GM21786 (cell line): ENCODE data around the gene VPS25.
A peak's percentile ranks its signal among the peaks of the same experiment; 100 is the strongest.

Experiments
- ATAC-seq: cut with Tn5 transposase; IDR thresholded peaks from one replicate; pipeline ENCODE4 v1.9.1; 2021; ENCODE audit not compliant: unreplicated experiment

The VPS25 gene

GRCh38 chr17:42795061-42795460, 21.8 kb downstream of the VPS25 start:
- ATAC-seq, result no peak

DNA sequence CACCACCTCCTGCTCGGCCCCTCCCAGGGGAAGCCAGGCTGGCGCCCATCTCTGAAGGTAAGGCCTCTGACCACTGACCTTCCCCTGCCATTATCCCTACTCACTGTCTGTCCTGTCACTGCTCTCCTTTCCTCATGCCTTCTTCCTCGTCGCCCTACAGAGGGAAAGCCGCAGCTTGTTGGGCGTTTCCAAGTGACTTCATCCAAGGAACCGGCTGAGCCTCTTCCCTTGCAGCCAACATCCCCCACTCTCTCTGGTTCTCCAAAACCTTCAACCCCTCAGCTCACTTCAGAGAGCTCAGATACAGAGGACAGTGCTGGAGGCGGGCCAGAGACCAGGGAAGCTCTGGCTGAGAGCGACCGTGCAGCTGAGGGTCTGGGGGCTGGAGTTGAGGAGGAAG, 22.2 kb downstream of the VPS25 start:
- ATAC-seq, result no peak

DNA sequence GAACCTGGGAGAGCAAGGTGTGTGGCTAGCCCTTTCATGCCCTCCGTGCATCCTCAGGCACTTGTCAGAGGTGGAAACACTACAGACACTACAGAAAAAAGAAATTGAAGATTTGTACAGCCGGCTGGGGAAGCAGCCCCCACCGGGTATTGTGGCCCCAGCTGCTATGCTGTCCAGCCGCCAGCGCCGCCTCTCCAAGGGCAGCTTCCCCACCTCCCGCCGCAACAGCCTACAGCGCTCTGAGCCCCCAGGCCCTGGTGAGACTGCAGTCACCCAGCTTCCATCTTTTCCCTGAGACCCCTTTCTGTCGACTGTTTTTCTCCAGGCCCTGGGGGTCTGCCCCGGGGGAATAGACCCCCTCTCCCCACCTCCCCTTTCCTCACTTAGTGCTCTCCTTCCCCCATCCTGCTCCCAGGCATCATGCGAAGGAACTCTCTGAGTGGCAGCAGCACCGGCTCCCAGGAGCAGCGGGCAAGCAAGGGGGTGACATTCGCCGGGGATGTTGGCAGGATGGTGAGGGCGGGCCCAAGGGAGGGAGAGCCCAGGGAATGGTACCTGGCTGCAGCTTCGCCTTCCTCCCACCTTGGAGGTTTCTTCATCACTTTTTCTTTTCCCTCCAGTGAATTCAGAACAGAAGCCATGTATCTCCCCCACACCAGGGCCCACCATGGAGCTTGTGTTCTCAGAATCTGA, 23.0 kb downstream of the VPS25 start:
- no peak for ATAC-seq

DNA sequence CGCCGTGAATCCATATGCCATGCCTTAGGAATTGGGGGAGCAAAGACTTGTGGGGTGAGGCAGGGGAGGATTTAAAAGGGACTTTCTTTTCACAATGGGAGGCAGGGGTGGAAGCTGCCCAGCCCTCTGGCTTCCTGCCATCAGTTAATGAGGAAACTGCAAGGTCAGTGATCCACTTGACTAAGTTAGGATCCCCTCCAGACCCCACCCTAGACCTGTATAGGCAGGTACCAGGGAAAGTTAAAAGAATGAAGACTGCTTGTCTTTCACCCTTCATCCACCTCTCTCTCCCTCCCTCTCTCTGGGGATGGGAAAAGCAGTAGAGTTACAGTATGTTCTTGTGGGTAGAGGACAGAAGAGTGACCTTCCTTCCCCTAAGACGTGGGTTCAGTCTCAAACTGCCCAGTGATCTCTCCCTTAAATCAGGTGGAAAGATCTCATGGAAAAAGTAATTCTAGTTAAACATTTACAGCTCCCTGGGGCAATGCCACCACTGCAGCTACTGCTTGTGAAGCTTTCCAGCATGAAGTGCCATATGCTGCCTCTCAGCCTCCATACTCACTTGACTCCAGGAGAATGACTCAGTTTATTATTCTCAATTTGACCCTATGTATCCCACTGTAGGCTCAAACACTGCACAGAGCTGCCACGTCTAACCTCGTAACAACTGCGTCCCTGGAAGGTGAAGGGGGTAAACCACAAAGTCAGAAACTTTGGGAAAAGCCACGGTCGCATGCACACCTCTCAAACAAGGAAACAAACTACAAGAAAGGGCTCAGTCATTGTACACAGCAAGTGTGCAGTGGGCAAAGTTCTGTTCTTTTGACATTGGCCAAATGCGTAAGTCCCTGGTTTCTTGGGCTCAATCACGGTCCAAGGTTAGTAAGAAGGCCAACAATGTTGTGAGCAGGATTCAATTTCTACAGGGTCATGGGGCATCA, 24.1 kb downstream of the VPS25 start:
- no peak for ATAC-seq

DNA sequence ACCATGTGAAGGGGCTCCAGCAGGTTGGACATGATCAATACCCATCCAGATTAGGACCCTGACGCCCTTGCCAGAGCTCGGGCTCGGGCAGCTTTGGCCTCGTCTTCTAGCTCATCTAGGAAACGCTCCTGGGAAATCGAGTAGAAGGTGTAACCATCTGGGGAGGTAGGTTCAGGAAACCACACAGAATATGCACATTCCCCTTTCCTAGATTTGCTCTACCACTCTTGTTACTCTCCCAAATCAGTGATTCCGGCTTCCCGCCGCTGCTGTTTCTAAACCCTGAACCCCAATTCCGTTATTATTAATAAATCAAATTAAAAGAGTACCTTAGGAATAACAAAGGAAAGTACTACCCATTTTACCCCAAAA, 24.7 kb downstream of the VPS25 start:
- no peak for ATAC-seq

GRCh38 chr17:42798383-42799380, 25.4 kb downstream of the VPS25 start, which contains the start of the genes CNTD1 and COA3:
Gene CNTD1 (plus strand): TSS chr17:42798861. CDS start chr17:42799068, 207 bp downstream.
Gene COA3 (minus strand): TSS chr17:42798704. CDS start chr17:42798681, 23 bp downstream.
- ATAC-seq, result peak; percentile 71

DNA sequence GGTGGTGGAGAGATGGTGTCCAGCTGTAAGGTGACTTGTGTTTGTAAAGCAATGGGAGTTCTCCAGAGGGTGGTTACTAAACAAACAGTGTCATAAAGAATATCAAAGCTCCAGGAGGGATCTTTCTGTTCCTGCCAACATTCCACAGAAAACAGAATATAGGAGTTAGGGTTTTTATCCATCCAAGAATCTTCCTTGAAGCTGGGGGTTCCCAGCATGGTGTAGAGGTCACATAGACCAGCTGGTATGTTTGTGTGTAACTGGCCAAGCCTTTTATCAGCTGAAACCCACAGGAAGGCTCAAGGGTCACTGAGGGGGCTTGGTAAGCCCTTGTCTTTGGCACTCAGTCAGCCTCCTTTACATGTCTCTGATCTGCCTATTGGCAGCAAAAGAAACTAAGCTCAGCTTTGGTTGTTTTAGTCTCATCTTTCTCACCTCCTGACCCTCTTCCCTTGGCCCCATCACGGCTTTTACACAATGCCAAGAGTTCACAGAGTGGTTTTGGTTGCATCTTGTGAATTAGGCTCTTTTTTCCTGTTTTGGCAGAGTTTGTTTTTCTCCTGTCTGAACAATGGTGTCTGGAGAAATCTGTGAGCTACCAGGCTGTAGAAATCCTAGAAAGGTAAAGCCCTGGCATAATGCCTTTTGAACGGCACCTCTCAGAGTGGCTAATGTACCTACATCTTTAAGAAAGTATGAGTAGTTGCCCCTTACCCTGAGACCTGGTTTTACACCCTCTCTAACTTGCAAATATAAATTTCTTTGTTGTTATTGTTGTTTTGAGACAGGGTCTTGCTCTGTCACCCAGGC, 30.0 kb downstream of the VPS25 start:
- ATAC-seq, result no peak

DNA sequence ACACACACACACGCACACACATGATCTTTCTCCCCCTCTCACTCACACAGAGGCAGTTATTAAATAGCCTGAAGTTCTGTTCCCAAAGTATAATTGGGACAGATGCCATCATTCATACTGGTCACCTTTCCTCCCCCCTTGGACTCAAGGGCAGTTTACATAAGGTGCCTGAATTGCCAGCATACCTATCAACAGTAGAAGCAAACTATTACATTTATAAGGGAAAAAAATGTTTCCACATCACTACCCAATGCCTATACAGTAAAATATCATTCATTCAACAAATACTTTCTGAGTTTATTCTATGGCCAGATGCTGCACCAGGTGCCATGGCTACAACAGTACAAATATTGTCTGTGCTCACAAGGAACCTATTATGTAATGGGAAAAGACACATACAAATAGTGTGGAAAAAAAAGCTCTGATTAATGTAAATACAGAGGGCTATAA, 31.7 kb downstream of the VPS25 start:
- no peak for ATAC-seq

DNA sequence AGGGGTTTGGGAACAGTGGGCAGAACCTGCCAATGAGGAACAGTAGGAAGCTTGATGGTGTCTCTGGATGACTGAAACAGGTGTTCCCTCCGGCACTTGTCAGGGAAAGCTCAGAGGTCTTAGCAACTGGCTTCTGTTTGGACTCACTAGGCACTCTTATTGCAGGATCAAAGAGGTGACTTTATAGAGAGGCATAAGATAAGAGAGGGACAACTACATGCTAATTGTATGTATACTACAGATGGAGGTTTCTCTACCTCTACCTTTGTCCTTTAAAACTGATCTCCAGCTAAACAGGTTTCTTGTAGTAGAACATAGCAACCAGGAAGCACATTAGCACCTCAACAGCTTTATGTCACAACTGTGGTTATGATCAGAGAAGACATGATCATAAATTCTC, 33.0 kb downstream of the VPS25 start:
- no peak for ATAC-seq

DNA sequence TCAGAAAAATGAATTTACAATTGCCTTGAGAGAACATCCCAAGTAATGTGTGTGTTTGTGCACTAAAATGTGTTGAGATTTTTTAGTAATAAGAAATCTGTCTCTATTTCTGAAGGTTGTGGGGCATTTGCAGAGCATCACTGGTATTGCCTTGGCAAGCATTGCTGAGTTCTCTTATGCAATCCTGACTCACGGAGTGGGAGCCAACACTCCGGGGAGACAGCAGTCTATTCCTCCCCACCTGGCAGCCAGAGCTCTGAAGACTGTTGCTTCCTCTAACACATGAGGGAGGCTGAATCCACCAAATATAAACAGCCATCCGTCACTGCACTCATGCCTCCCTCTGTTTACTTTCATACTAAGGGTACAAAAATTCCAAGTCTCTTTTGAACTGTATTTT, 36.0 kb downstream of the VPS25 start:
- no peak for ATAC-seq

DNA sequence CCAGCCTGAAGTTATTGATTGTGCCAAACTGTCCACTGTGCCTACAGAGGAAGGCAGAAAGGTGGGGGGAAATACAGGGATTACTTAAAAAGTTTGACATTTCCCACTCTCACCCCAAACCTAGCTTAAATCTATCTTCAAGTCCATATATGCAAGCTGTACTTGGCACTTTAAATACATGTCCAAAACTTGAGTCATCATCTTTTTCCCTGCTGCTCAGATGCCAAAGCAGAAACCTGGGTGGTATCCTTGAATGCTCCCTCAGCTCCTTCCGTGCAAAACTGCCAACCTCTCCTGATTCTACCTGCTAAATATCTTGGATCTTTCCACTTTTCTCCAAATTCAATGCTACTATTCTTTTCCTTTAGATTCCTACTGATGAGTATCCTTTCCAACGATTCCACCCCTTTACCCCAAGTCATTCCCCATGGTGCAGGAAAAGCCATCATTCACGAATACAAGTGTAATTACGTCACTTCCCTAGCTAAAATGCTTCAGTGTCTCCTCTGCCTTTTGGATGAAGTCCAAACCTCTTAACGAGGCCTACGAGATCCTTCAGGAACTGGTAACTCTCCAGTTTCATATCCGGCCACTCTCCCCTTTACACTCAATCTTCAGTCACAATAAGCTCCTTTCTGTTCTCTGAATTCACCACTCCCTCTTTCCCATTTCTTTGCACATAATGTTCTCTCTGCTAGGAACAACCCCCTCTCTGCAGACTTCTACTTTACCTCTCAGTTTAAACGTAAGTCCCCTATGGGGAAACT, 41.6 kb downstream of the VPS25 start:
- no peak for ATAC-seq

GRCh38 chr17:42817866-42818265, 44.6 kb downstream of the VPS25 start:
- no peak for ATAC-seq

DNA sequence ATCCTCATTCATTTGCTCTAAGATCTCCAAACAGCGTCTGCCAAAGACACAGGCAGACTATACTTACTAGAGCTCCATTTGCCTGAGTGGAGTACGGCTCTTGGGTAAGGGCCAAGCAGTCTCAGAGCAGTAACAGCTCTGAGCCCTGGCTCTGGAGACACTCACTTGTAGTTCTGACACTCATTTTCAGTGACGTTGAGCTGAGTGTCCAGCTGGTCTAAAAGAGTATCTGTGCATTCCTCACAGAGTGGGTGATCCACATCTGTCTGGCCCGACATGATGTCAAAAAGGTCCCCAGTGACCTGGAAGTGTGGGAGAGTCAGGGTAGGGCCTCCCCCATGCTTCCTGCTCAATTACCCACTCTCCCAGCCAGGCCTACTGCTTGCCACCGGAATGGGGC, 45.1 kb downstream of the VPS25 start:
- ATAC-seq, result no peak

GRCh38 chr17:42819939-42820535, 46.8 kb downstream of the VPS25 start:
- no peak for ATAC-seq

- no peak for ATAC-seq
Measured at GRCh38 chr17:42821176-42821575, 47.9 kb downstream of the VPS25 start.

DNA sequence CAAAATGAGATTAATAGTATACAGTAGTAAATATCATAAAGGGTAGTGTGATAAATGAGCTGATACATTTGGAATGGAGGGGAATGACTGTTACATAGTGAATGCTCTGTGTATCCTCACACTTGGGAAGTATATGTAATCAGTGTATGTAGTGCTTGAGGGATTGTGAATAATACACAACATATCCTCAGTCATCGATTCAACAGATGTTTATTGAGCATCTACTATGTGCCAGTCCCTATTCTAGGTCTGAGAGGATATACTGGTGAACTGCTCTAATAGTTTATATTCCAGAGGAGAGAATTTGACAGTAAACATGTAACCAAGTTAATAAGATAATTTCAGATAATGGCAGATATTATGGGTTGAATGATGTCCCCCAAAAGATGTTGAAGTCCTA, 54.2 kb downstream of the VPS25 start:
- no peak for ATAC-seq
